Measurements from ENCODE around the gene STAT5B. TPM values are rescaled to one million over a fixed set of nuclear protein-coding genes. Genes with fewer than 3 reads are reported as not detected.
"Not testable (repeated sequence)": the region's sequence is repeated elsewhere in the genome, so short reads cannot be mapped to it uniquely, and the experiment has no call there.

STAT5B gene
- total RNA-seq, 1 experiment from 2014 or later = 7.1 TPM

- no peak for DNase-seq (ENCODE audit: low read depth, low spot score)
- Histone ChIP-seq H3K4me1 (ENCODE audit: control insufficient read depth in 1 of 2, insufficient read depth in 2 of 2, low read length in 2 of 2) (no peaks in the 10 kb centered on the region), H3K36me3 (ENCODE audit: control insufficient read depth in 1 of 2, insufficient read depth in 2 of 2, low read length in 2 of 2) (no peaks in the 10 kb centered on the region), H3K9me2 (ENCODE audit: insufficient read depth) (no peaks in the 10 kb centered on the region), H3K4me3 (replicated peaks in 1 of 2; ENCODE audit: low read depth in 1 of 2, low read length in 2 of 2) (no peak overlapping the region), H3K4me2 (ENCODE audit: low read length) (no peak overlapping the region), H2AFZ (ENCODE audit: low read depth, low read length, poor library complexity, severe bottlenecking) (no peak overlapping the region), H4K20me1 (ENCODE audit: insufficient read depth) (no peaks in the 10 kb centered on the region), H3K79me2 (ENCODE audit: insufficient read depth, low read length) (no peaks in the 10 kb centered on the region), H3K27me3 (ENCODE audit: insufficient read depth, low read length) (no peaks in the 10 kb centered on the region), H3K27ac (ENCODE audit: low read depth, low read length) (no peak overlapping the region), H3K9me3 (ENCODE audit: control insufficient read depth in 1 of 2, insufficient read depth in 1 of 2, low read depth in 1 of 2, low read length in 2 of 2) (no peaks in the 10 kb centered on the region), H3K9ac (ENCODE audit: low read length) (no peak overlapping the region)
- RAD21 ChIA-PET (ENCODE audit: low non-redundant PET in 1 of 2, low total read pairs in 2 of 2, uncharacterized antibody in 2 of 2, unreplicated experiment in 2 of 2) = no interaction called here
- ATAC-seq = no peak
- intact Hi-C loops (cut with micrococcal nuclease) = no loop called here
- CTCF ChIA-PET = no interaction called here
- POLR2A ChIA-PET = no interaction called here
- TF ChIP-seq CEBPB (IDR thresholded peaks at IDR 0.05; ENCODE audit: low read depth) (no peak), CBX3 (IDR thresholded peaks at IDR 0.05; ENCODE audit: low read depth) (no peak), MAX (IDR thresholded peaks at IDR 0.05) (no peak), JUND (IDR thresholded peaks at IDR 0.05) (no peak), CTCF (IDR thresholded peaks at IDR 0.05 in 2 of 3, conservative IDR thresholded peaks at IDR 0.05 in 1 of 3; ENCODE audit: borderline replicate concordance in 1 of 3, insufficient read depth in 1 of 3, low read depth in 2 of 3, low read length in 2 of 3) (no peak), FOSL1 (IDR thresholded peaks at IDR 0.05; ENCODE audit: low read depth) (no peak), SP1 (IDR thresholded peaks at IDR 0.05; ENCODE audit: low read depth) (no peak), RAD21 (IDR thresholded peaks at IDR 0.05; ENCODE audit: low read depth) (no peak), SRF (IDR thresholded peaks at IDR 0.05; ENCODE audit: low read depth) (no peak), ATF3 (IDR thresholded peaks at IDR 0.05) (no peak), ELF1 (IDR thresholded peaks at IDR 0.05; ENCODE audit: borderline replicate concordance, low read depth) (no peak), YY1 (IDR thresholded peaks at IDR 0.05; ENCODE audit: extremely low read depth, insufficient replicate concordance, low read depth, low read length) (no peak), ZBTB33 (IDR thresholded peaks at IDR 0.05; ENCODE audit: extremely low read depth, insufficient replicate concordance, low read length) (no peak), EZH2 (IDR thresholded peaks at IDR 0.05) (no peak), ZNF274 (IDR thresholded peaks at IDR 0.05; ENCODE audit: low read depth, low read length) (no peak), SIN3A (IDR thresholded peaks at IDR 0.05; ENCODE audit: low read depth) (no peak), EGR1 (IDR thresholded peaks at IDR 0.05; ENCODE audit: low read depth) (no peak), TCF7L2 (IDR thresholded peaks at IDR 0.05; ENCODE audit: borderline replicate concordance, extremely low read depth, insufficient read depth, insufficient read length) (no peak), POLR2AphosphoS5 (IDR thresholded peaks at IDR 0.05; ENCODE audit: low read depth, low read length) (no peak)
- no TSS peak for BruUV-seq (replicated peaks)
These were observed 34.3 kb downstream of the STAT5B start for GRCh38 chr17:42241871-42242270.

GRCh38 chr17:42240863-42241262 lies 35.3 kb downstream of the STAT5B start:
- H3K27me3 ChIP-seq (ENCODE audit: insufficient read depth, low read length); RAD21 ChIA-PET (ENCODE audit: low non-redundant PET in 1 of 2, low total read pairs in 2 of 2, uncharacterized antibody in 2 of 2, unreplicated experiment in 2 of 2); H3K9me2 ChIP-seq (ENCODE audit: insufficient read depth); H3K9me3 ChIP-seq (ENCODE audit: control insufficient read depth in 1 of 2, insufficient read depth in 1 of 2, low read depth in 1 of 2, low read length in 2 of 2); H3K27ac ChIP-seq (ENCODE audit: low read depth, low read length); H3K79me2 ChIP-seq (ENCODE audit: insufficient read depth, low read length); BruUV-seq (replicated peaks); H3K4me3 ChIP-seq (replicated peaks in 1 of 2; ENCODE audit: low read depth in 1 of 2, low read length in 2 of 2); DNase-seq (ENCODE audit: low read depth, low spot score); ATAC-seq; CTCF ChIA-PET; H2AFZ ChIP-seq (ENCODE audit: low read depth, low read length, poor library complexity, severe bottlenecking); H3K9ac ChIP-seq (ENCODE audit: low read length); H3K36me3 ChIP-seq (ENCODE audit: control insufficient read depth in 1 of 2, insufficient read depth in 2 of 2, low read length in 2 of 2); H3K4me1 ChIP-seq (ENCODE audit: control insufficient read depth in 1 of 2, insufficient read depth in 2 of 2, low read length in 2 of 2); POLR2A ChIA-PET; H3K4me2 ChIP-seq (ENCODE audit: low read length); intact Hi-C loops (cut with micrococcal nuclease); H4K20me1 ChIP-seq (ENCODE audit: insufficient read depth): not testable (repeated sequence)

Measured in HCT116 (cell line).